Epidermal melanocyte (primary cell): ENCODE measurements around the gene ALDH1A3.

Source experiments
- DNase-seq: peaks from one replicate; pipeline ENCODE4 v3.0.0; 2011; ENCODE audit warnings: low spot score; ENCODE audit not compliant: insufficient read length

ALDH1A3 gene

GRCh38 chr15:100859970-100860828, 19.4 kb upstream of the ALDH1A3 start:
- no peak for DNase-seq

GRCh38 chr15:100860829-100861510, 18.7 kb upstream of the ALDH1A3 start:
- no peak for DNase-seq

DNA sequence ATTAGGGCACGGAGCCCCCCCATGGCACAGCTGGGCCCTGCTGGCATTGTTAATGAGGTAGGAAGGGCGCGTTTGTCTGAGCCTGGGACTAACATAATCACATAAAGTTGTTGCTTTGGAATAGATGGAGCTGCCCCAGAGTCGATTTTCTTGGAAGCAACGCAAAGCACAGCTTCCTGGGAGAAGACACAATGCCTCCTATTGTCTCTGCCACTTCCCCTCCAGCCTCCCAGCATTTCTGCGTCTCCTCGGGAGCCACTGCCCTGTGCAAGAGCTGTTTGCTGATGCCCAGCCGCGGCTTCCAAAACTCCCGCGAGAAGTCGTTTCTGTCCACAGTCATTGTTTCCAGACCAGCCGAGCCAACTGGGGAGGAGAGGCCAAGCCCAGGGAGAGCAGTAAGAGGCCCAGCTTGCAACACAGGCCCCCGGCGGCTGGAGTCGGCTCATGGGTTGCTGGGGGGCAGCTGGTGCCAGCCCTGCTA, 18.1 kb upstream of the ALDH1A3 start:
- DNase-seq, result peak; percentile 58

DNA sequence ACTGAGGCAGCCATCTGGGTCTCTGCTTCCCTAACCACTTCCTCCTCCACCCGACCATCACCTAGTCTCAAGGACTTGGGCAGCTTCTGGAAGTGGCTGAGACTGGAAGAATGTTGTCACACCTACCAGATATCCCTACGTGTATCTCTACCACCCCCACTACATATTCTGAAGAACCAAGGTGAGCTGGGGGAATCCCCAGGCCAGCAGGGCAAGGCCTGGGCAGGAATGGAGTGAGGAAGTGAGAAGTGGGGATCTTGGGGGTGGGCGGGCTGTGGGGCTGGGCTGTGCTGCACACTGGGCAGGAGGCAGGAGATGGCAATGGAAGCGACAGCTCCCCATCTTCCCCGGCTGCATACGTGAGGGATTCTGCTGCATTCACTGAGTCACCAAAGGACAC, 17.5 kb upstream of the ALDH1A3 start:
- no peak for DNase-seq

DNA sequence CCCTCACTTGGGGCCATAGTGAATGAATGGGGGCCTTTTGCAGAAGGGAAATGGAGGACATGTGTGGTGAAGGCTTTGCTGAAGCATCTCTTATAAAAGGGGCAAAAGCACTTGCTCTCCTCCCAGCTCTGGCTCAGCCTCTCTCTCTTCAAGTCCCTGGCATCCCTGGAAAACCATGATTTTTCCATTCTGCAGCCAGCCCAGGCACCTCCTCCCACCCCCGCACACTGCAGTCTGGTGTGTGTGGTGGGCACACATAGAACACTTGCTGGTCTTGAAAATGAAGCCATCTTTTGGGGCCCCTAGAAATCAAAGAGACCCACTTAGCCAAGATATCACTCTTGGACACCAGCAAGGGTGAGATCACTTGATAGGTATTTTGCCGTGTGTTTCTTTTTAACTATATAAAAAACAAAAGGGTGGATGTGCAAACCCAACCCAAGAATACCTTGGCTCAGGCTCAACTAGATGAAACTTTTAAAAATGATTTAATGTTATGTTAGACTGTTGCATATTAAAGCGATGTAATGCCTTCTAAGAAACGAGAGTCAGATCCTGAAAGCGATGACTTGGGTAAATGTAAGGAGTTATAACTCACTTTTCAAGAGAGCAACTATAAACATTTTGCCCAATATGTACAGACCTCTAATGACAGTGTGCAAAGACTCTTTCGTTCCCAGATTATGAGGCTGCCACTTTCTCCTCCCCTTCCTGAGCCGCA, 16.4 kb upstream of the ALDH1A3 start:
- DNase-seq, result no peak

DNA sequence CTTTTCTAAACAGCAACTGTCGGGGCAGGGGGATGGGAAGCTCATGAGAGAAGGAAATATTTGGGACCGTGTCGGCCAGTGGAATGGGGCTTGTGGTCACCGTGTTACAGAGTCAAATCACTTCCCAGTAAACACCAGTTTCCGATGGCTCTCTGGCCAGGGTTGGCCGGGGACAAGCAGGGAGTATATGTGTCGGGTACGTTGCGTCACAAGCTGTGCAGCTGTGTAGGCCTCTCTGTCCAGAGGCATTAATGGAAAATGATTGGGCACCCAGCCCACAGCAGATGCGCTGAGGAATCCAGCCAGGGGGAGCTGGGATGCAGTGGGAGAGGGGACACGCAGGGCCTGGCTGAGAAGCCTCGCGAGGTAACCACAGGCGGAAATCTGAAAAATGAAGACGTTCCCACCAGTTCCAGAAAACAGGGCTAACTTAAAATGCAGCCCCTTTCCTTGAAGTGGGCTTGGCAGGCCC, 15.8 kb upstream of the ALDH1A3 start:
- DNase-seq, result no peak

DNA sequence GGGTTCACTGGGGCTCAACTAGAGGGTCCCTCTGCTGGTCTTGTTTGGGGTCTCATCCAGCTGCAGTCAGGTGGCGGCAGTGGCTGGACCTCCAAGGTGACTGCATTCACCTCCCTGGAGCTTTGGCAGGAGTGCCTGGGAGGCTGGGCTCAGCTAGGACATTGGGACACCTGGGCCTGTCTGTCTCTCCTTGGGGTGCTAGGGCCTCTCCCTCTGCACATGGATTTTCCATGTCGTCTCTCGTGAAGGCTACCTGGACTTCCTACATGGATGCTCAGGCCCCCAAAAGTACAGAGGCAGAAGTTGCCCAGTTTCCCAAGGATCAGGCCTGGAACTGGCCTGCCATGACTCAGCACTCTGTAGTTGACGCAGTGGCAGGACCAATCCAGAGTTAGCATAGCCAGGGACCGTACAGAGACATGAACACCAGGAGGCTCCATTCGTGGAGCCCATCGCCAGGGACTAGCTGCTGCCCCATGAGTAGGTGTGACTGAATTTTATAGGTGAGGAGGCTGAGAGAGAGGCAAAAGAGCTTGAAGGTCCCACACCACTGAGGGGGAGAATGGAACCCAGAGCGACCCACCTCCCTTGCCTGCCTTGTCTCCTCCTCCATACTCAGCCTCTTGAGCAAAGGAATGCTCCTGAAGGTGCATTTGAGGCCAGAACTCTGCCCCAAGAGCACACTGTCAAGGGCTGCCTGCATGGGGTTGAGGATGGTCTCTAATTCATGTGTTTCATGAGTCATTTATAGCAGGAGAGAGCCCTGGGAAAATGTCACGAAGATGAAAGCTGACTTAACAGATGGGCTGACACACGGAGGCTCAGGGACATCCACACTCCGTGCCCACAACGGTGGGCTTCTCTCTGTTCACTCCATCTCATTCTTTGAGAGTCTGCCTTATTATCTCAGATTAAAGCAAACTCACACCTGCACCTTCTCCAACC, 13.0 kb upstream of the ALDH1A3 start:
- DNase-seq, result no peak

DNA sequence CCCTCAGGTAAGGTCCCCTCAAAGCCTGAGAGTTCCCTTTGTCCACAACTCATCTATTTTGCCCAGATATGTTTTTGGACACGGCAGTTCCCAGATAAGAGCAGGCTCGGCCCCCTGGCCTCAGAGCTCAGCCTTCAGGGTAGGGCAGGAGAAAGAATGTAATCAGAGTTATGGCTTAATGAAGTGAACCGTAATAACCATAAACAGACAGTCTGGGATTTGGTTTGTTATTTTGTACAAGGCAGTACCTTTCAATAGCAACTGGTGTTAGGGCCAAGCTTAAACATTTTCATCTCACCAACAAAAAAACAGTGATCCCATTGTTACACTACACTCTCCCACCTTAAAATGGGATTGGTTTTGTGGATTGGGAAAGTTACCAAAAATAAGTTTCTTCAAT, 12.2 kb upstream of the ALDH1A3 start:
- no peak for DNase-seq

DNA sequence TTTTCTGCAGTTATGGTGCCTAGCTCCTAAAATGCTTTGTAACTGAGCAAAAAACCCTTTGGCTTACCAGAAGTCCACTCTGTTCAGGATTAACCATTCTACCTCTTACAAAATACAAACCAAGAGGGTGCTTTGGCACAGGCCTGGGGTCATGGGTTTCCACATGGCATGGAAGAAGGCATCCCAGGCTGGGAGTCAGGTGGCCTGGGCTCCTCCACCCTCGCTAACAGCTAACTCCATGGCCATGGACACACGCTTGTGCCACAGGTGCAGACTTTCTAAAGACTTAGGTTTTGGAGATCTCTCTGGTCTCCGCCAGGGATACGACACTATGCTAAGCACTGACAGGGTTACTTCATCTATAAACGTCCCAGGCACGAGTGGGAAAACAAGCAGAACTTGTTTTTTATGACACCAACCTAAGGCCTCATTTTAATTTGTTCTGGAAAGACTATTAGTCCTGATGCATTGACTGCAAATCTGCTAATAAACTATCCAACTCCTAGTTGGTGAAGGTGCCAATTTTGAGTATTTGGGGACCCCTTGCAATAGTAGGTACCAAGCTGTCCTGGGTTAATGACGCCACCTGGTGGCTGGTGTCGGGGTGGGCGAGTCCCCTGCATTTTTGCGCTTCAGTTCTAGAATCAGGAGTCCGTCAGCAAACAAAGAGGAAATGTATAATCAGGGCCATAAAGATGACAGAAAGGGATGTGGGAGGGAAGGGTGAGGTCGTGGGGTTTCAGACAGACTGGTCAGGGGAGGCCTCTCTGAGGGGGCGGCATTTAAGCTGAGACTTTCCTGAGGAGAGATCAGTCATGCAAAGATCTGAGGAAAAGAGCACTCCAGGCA, 10.3 kb upstream of the ALDH1A3 start:
- no peak for DNase-seq

- DNase-seq, result peak; percentile 89
Observed at GRCh38 chr15:100873029-100873677, 6.5 kb upstream of the ALDH1A3 start.

GRCh38 chr15:100875495-100875894, 4.1 kb upstream of the ALDH1A3 start:
- DNase-seq, result no peak

DNA sequence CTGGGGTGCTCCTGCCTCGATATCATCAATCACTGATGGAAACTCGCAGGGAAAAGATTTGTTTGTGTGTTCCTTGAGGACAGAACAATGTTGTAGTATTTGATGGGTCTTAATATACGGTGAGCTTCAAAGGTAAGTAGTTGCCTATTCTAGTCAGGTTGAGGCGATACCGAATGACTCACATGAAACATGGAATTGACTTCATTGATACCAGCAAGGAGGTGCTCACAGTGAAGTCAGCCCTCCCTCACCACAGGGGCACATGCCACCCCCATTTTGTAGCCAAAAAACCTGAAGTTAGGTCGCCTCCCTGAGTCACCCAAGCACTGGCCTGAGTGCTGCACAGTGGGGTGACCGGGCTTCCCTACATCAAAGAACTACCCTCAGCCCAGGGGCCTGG, 3.7 kb upstream of the ALDH1A3 start:
- DNase-seq, result no peak

DNA sequence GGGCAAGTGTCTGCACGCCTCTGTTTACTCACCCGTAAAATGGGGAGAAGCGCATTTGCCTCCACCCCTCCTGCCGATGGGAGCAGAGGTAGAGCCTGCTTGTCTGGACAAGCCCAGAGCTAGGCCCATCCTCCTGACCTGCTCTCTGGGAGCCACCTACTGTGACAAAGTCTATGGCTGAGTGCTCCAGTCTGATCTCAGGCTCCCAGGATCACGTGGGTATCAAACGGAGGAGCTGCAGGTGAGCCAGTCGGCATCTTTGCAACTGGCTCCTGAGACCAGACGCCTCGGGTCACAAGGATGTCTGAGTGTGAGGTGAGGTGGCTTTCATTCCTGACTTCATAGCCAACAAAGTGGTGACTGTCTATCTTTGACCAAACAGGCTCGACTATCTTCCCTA, 2.1 kb upstream of the ALDH1A3 start:
- DNase-seq, result no peak

DNA sequence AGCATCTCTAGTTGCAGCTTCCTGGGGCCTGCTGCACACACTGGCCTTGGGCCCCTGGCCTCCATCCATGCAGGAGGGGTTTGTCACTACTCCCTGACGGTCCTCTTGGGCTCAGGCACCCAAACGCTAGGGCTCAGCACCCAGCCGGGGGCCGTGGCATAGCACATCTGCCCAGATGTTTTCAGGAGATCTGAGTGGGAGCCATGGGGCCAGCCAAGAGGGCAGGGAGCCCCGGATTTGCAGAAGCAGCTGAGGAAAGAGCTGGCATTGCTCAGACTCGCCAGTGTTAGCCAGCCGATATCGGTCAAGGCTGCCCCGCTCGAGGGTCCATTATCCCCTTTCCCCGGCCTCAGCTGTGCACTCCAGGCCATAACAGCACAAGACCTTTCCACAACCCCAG, 1.5 kb upstream of the ALDH1A3 start:
- no peak for DNase-seq

DNA sequence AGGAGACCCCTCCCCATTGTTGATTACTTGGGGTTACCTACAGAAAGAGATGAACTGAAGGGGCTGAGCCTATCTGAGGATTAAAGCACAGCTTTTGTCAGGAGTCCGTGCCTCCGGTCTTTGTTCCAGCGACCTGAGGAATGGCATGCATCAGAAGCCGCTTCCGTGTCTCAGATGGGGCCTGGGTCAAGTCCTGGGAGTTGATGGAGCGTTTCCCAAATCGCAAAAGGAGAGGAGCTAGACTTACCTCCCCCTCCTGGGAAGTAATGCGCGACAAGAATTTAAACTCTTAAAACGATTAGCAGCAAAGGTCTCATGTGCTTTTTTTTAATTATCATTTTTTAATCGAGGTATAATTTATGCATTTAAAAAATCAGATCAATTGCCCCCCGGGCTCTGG, 983 bp upstream of the ALDH1A3 start:
- DNase-seq, result no peak

DNA sequence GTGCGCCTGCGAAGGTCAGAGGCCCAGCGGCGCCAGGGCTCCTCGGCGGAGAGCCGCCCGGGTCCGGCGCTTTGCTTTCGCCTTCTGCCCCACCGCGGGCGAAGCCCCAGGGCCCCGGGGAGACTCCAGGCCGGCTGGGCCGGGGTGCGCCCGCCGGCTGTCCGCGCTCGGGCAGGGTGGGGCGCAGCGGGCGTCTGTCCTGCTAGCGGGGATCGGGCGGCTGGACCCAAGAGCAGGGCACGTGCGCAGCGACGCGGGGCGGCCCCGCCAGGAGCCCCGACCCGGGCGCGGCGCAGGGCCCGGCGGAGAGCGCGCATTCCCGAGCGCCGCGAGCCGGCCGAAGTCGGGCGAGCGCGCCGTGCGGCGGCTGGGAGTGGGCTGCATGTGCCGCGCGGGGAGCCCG, 569 bp upstream of the ALDH1A3 start:
- no peak for DNase-seq

GRCh38 chr15:100880139-100880896, 687 bp downstream of the ALDH1A3 start:
- no peak for DNase-seq

DNA sequence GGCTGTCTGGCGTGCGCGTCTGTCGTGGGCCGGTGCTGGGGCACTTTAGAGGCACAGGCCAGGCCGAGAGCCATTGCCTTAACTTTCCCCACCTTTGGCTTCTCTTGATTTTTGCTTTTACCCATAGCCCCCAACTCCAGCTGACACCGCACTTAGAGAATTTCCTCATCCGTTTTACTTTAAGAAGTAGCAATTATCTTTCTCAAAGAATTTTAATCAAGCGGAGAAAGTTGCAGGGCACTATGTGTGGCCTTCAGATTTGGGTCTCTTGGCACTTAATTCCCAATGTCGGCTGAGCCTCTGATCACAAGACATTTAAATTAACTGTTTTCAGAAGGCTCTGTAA, 1.2 kb downstream of the ALDH1A3 start:
- no peak for DNase-seq
